ENCODE measurements around the gene NCAN.

NCAN gene

GRCh38 chr19:19258589-19259338, 47.0 kb downstream of the NCAN start:
- Mint-ChIP-seq H3K27ac (no peak overlapping the region), H3K4me1 (peaks cover 10% of the 10 kb centered on the region), H3K4me3 (no peak overlapping the region), H3K36me3 (no peaks in the 10 kb centered on the region), H3K9me3 (no peaks in the 10 kb centered on the region)
- no peak for DNase-seq (ENCODE audit: low spot score in 2 of 2)
- ATAC-seq: no peak

GRCh38 chr19:19259741-19260140, 48.0 kb downstream of the NCAN start:
- Mint-ChIP-seq H3K36me3 (no peaks in the 10 kb centered on the region), H3K4me3 (no peak overlapping the region)
- no peak for DNase-seq (ENCODE audit: low spot score in 2 of 2)

GRCh38 chr19:19260417-19261214, 48.9 kb downstream of the NCAN start:
- DNase-seq (ENCODE audit: low spot score in 2 of 2): no peak
- ATAC-seq: no peak
- Mint-ChIP-seq H3K4me1 (peaks cover 10% of the 10 kb centered on the region), H3K27ac (no peak overlapping the region), H3K4me3 (no peak overlapping the region), H3K9me3 (no peaks in the 10 kb centered on the region), H3K36me3 (no peaks in the 10 kb centered on the region)

More at GRCh38 chr19:19259741-19260140, 48.0 kb downstream of the NCAN start:
- H3K4me1 Mint-ChIP-seq: peaks cover 10% of the 10 kb centered on the region
- ATAC-seq: peak; percentile 45
- no peaks in the 10 kb centered on the region for H3K9me3 Mint-ChIP-seq
- no peak overlapping the region for H3K27ac Mint-ChIP-seq

- H3K4me3 Mint-ChIP-seq: peak overlapping the region; percentile 19
- ATAC-seq (no peak), DNase-seq (ENCODE audit: low spot score in 2 of 2) (no peak)
- no peaks in the 10 kb centered on the region for H3K36me3 Mint-ChIP-seq
- H3K9me3 Mint-ChIP-seq: no peaks in the 10 kb centered on the region
- no peak overlapping the region for H3K27ac Mint-ChIP-seq
- H3K4me1 Mint-ChIP-seq: peaks cover 10% of the 10 kb centered on the region
Observed at GRCh38 chr19:19261350-19262189, 49.8 kb downstream of the NCAN start.

- no peak overlapping the region for H3K27ac Mint-ChIP-seq
- no peaks in the 10 kb centered on the region for H3K9me3 Mint-ChIP-seq
- peak overlapping the region; percentile 19 for H3K4me3 Mint-ChIP-seq
- DNase-seq (ENCODE audit: low spot score in 2 of 2): no peak
- no peaks in the 10 kb centered on the region for H3K36me3 Mint-ChIP-seq
- no peak for ATAC-seq
- H3K4me1 Mint-ChIP-seq: peaks cover 10% of the 10 kb centered on the region
Observed at GRCh38 chr19:19262190-19263057, 50.7 kb downstream of the NCAN start.

GRCh38 chr19:19263886-19264487, 52.2 kb downstream of the NCAN start:
- Mint-ChIP-seq H3K9me3 (no peaks in the 10 kb centered on the region), H3K36me3 (no peaks in the 10 kb centered on the region), H3K27ac (no peak overlapping the region), H3K4me1 (peaks cover 10% of the 10 kb centered on the region), H3K4me3 (no peak overlapping the region)
- ATAC-seq: no peak
- DNase-seq (ENCODE audit: low spot score in 2 of 2): no peak

GRCh38 chr19:19267305-19267704, 55.5 kb downstream of the NCAN start:
- ATAC-seq (no peak), DNase-seq (ENCODE audit: low spot score in 2 of 2) (no peak)
- H3K36me3 Mint-ChIP-seq: no peaks in the 10 kb centered on the region
- H3K4me3 Mint-ChIP-seq: no peak overlapping the region
- no peak overlapping the region for H3K27ac Mint-ChIP-seq
- peaks cover 9% of the 10 kb centered on the region for H3K4me1 Mint-ChIP-seq
- H3K9me3 Mint-ChIP-seq: no peaks in the 10 kb centered on the region

GRCh38 chr19:19268453-19269385, 57.0 kb downstream of the NCAN start:
- Mint-ChIP-seq H3K27ac (no peak overlapping the region), H3K36me3 (peaks cover under 1% of the 10 kb centered on the region), H3K4me3 (no peak overlapping the region), H3K9me3 (no peaks in the 10 kb centered on the region), H3K4me1 (peaks cover 12% of the 10 kb centered on the region)
- DNase-seq (ENCODE audit: low spot score in 2 of 2) (no peak), ATAC-seq (no peak)

GRCh38 chr19:19269952-19270694, 58.4 kb downstream of the NCAN start:
- ATAC-seq (no peak), DNase-seq (ENCODE audit: low spot score in 2 of 2) (no peak)
- H3K36me3 Mint-ChIP-seq: peaks cover 6% of the 10 kb centered on the region
- peaks cover 17% of the 10 kb centered on the region for H3K4me1 Mint-ChIP-seq
- no peak overlapping the region for H3K4me3 Mint-ChIP-seq
- no peak overlapping the region for H3K27ac Mint-ChIP-seq
- H3K9me3 Mint-ChIP-seq: no peaks in the 10 kb centered on the region

- no peak overlapping the region for H3K4me3 Mint-ChIP-seq
- no peaks in the 10 kb centered on the region for H3K9me3 Mint-ChIP-seq
- H3K36me3 Mint-ChIP-seq: peaks cover 7% of the 10 kb centered on the region
- H3K27ac Mint-ChIP-seq: no peak overlapping the region
- ATAC-seq (no peak), DNase-seq (ENCODE audit: low spot score in 2 of 2) (no peak)
- peaks cover 17% of the 10 kb centered on the region for H3K4me1 Mint-ChIP-seq
Observed at GRCh38 chr19:19270749-19271571, 59.2 kb downstream of the NCAN start.

GRCh38 chr19:19271828-19272599, 60.3 kb downstream of the NCAN start:
- peaks cover 17% of the 10 kb centered on the region for H3K4me1 Mint-ChIP-seq
- no peaks in the 10 kb centered on the region for H3K9me3 Mint-ChIP-seq
- no peak overlapping the region for H3K27ac Mint-ChIP-seq
- no peak overlapping the region for H3K4me3 Mint-ChIP-seq
- no peak for DNase-seq (ENCODE audit: low spot score in 2 of 2)
- peaks cover 17% of the 10 kb centered on the region for H3K36me3 Mint-ChIP-seq
- no peak for ATAC-seq

- DNase-seq (ENCODE audit: low spot score in 2 of 2) (no peak), ATAC-seq (no peak)
- peak overlapping the region; percentile 87 for H3K27ac Mint-ChIP-seq
- peaks cover 17% of the 10 kb centered on the region for H3K36me3 Mint-ChIP-seq
- no peak overlapping the region for H3K4me3 Mint-ChIP-seq
- H3K9me3 Mint-ChIP-seq: no peaks in the 10 kb centered on the region
- H3K4me1 Mint-ChIP-seq: peaks cover 17% of the 10 kb centered on the region
Observed at GRCh38 chr19:19274146-19274545, 62.4 kb downstream of the NCAN start.
